Brain microvascular endothelial cell (primary cell): ENCODE results near the gene IL16.

Experiments used
- DNase-seq: peaks from one replicate; pipeline ENCODE4 v3.0.0-alpha.2; 2020
- H3K27ac ChIP-seq: fragments of 250-450 bp; sonication (Bioruptor Pico); 2 replicates; pipeline ENCODE4 v1.5.1; 2020; ENCODE audit warnings: mild to moderate bottlenecking, moderate library complexity
- H3K27me3 ChIP-seq: fragments of 250-450 bp; sonication (Bioruptor Pico); replicated peaks from 2 replicates; pipeline ENCODE4 v1.5.1; 2020; ENCODE audit warnings: mild to moderate bottlenecking
- H3K36me3 ChIP-seq: fragments of 250-450 bp; sonication (Bioruptor Pico); replicated peaks from 2 replicates; pipeline ENCODE4 v1.5.1; 2020; ENCODE audit warnings: mild to moderate bottlenecking
- H3K4me3 ChIP-seq: 2 replicates; pipeline ENCODE4 v1.5.1; 2011; ENCODE audit warnings: low read depth, mild to moderate bottlenecking, control low read depth, low read length, moderate library complexity
- CTCF ChIP-seq: IDR thresholded peaks from 2 replicates; pipeline ENCODE4 v1.5.1; 2011; ENCODE audit warnings: low read depth, mild to moderate bottlenecking, moderate library complexity, low read length, control low read depth, inconsistent platforms; ENCODE audit errors: missing control alignments
- in situ Hi-C: cut with HindIII; loops from 2 replicates; pipeline ENCODE4 v1.10.0; 2017; ENCODE audit warnings: low sequenced_read_pairs, low pct_ligation_motif_present

The IL16 gene

GRCh38 chr15:81161851-81162250, 34.8 kb upstream of the IL16 start:
- Histone ChIP-seq H3K27me3 (no peaks in the 10 kb centered on the region), H3K27ac (no peak overlapping the region), H3K36me3 (no peaks in the 10 kb centered on the region), H3K4me3 (no peak overlapping the region)
- in situ Hi-C loops: no loop called here
- DNase-seq: no peak
- no peak for TF ChIP-seq CTCF

GRCh38 chr15:81163961-81164800, 32.5 kb upstream of the IL16 start:
- in situ Hi-C loops: no loop called here
- Histone ChIP-seq H3K27ac (no peak overlapping the region), H3K27me3 (no peaks in the 10 kb centered on the region), H3K4me3 (no peak overlapping the region), H3K36me3 (no peaks in the 10 kb centered on the region)
- TF ChIP-seq CTCF: peak; percentile 39
- peak; percentile 36 for DNase-seq

- no peaks in the 10 kb centered on the region for H3K36me3 ChIP-seq
Observed at GRCh38 chr15:81165535-81165934, 31.1 kb upstream of the IL16 start.

GRCh38 chr15:81166636-81167305, 29.9 kb upstream of the IL16 start:
- no peaks in the 10 kb centered on the region for H3K36me3 ChIP-seq
- in situ Hi-C loops: no loop called here
- H3K4me3 ChIP-seq: no peak overlapping the region
- H3K27ac ChIP-seq: no peak overlapping the region
- H3K27me3 ChIP-seq: no peaks in the 10 kb centered on the region
- DNase-seq: no peak
- TF ChIP-seq CTCF: no peak

More at GRCh38 chr15:81165535-81165934, 31.1 kb upstream of the IL16 start:
- no peaks in the 10 kb centered on the region for H3K27me3 ChIP-seq
- in situ Hi-C loops: no loop called here
- no peak for TF ChIP-seq CTCF
- no peak overlapping the region for H3K27ac ChIP-seq
- no peak overlapping the region for H3K4me3 ChIP-seq
- DNase-seq: no peak

GRCh38 chr15:81168131-81168526, 28.6 kb upstream of the IL16 start:
- in situ Hi-C loops: no loop called here
- TF ChIP-seq CTCF: no peak
- Histone ChIP-seq H3K27me3 (no peaks in the 10 kb centered on the region), H3K27ac (no peak overlapping the region), H3K4me3 (no peak overlapping the region), H3K36me3 (no peaks in the 10 kb centered on the region)
- no peak for DNase-seq
